HEK293 (cell line): Measurements from ENCODE around the gene TNC.

ENCODE experiments used
- CTCF ChIA-PET: fragments of 350-600 bp; formaldehyde crosslinking; extraction: SDS; loops from one replicate; lab custom pipeline; 2021; ENCODE audit warnings: antibody characterized with exemption; lab: Yijun Ruan, JAX
- POLR2A ChIA-PET: fragments of 300-600 bp; formaldehyde crosslinking; extraction: SDS; loops from one replicate; lab custom pipeline; 2020; ENCODE audit warnings: antibody characterized with exemption, inconsistent platforms; lab: Yijun Ruan, JAX
- H3K27ac ChIP-seq: fragments of 200-500 bp; sonication (Bioruptor generic); 2 replicates; pipeline ENCODE4 v1.5.1; 2014; ENCODE audit warnings: low read depth, low read length, control low read depth, inconsistent platforms; ENCODE audit errors: extremely low read depth
- H3K36me3 ChIP-seq, 2 experiments: fragments of 200-500 bp in 1 of 2; sonication (Bioruptor generic) in 1 of 2; 1 replicate in 1 of 2; 2 replicates in 1 of 2; pipeline ENCODE4 v1.5.1; 2014 to 2017; ENCODE audit warnings: inconsistent platforms in 2 of 2, low read length in 2 of 2; ENCODE audit not compliant: control insufficient read depth in 2 of 2, insufficient read depth in 1 of 2
- H3K4me1 ChIP-seq: fragments of 200-500 bp; sonication (Bioruptor generic); 2 replicates; pipeline ENCODE4 v1.5.1; 2014; ENCODE audit warnings: mild to moderate bottlenecking, low read length, inconsistent platforms; ENCODE audit not compliant: control insufficient read depth, insufficient read depth
- H3K4me3 ChIP-seq: 2 replicates; pipeline ENCODE4 v1.5.1; 2011; ENCODE audit warnings: low read depth, mild to moderate bottlenecking, control low read depth, low read length, moderate library complexity
- H3K9me3 ChIP-seq: fragments of 200-500 bp; sonication (Bioruptor generic); 2 replicates; pipeline ENCODE4 v1.5.1; 2014; ENCODE audit warnings: low read depth, low read length, inconsistent platforms; ENCODE audit not compliant: control insufficient read depth, insufficient read depth
- SCRT1 ChIP-seq: fragments of 450-650 bp; formaldehyde crosslinking; IDR thresholded peaks from 2 replicates; pipeline ENCODE4 v1.5.1; 2016; ENCODE audit warnings: missing biosample characterization, missing genetic modification characterization, borderline replicate concordance
- SCRT2 ChIP-seq: fragments of 450-650 bp; formaldehyde crosslinking; IDR thresholded peaks from 2 replicates; pipeline ENCODE4 v1.5.1; 2016; ENCODE audit warnings: missing biosample characterization, missing genetic modification characterization
- ZFP69B ChIP-seq: fragments of 450-650 bp; formaldehyde crosslinking; IDR thresholded peaks from 2 replicates; pipeline ENCODE4 v1.5.1; 2016; ENCODE audit warnings: missing biosample characterization, missing genetic modification characterization
- ZNF473 ChIP-seq: fragments of 450-650 bp; formaldehyde crosslinking; IDR thresholded peaks from 2 replicates; pipeline ENCODE4 v1.5.1; 2017; ENCODE audit warnings: missing biosample characterization, missing genetic modification characterization
- ZNF624 ChIP-seq: fragments of 450-650 bp; formaldehyde crosslinking; IDR thresholded peaks from 2 replicates; pipeline ENCODE4 v1.5.1; 2017; ENCODE audit warnings: missing biosample characterization, missing genetic modification characterization
- ZNF629 ChIP-seq: fragments of 450-650 bp; formaldehyde crosslinking; IDR thresholded peaks from 2 replicates; pipeline ENCODE4 v1.5.1; 2017; ENCODE audit warnings: missing biosample characterization, missing genetic modification characterization
- ZNF664 ChIP-seq: fragments of 450-650 bp; formaldehyde crosslinking; IDR thresholded peaks from 2 replicates; pipeline ENCODE4 v1.5.1; 2016; ENCODE audit warnings: missing biosample characterization, missing genetic modification characterization
- TF ChIP-seq, protein P1 (sequence below): fragments of 450-650 bp; IDR thresholded peaks from 2 replicates; pipeline ENCODE4 v1.5.1; 2018; ENCODE audit warnings: missing biosample characterization, mild to moderate bottlenecking, missing genetic modification characterization

TNC gene

GRCh38 chr9:114981063-114981462 is 136.9 kb downstream of the TNC start (continued):
- peak; percentile 74 for TF ChIP-seq ZNF629 (tag by site-specific recombination)

- Histone ChIP-seq H3K4me3 (no peak overlapping the region), H3K36me3 (no peaks in the 10 kb centered on the region)
- TF ChIP-seq ZNF624 (tag by site-specific recombination) (no peak), ZNF664 (tag by site-specific recombination) (no peak), SCRT1 (tag by site-specific recombination) (no peak), ZNF473 (tag by site-specific recombination) (no peak)
- TF ChIP-seq, protein P1, sequence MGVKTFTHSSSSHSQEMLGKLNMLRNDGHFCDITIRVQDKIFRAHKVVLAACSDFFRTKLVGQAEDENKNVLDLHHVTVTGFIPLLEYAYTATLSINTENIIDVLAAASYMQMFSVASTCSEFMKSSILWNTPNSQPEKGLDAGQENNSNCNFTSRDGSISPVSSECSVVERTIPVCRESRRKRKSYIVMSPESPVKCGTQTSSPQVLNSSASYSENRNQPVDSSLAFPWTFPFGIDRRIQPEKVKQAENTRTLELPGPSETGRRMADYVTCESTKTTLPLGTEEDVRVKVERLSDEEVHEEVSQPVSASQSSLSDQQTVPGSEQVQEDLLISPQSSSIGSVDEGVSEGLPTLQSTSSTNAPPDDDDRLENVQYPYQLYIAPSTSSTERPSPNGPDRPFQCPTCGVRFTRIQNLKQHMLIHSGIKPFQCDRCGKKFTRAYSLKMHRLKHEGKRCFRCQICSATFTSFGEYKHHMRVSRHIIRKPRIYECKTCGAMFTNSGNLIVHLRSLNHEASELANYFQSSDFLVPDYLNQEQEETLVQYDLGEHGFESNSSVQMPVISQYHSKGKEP (tag by site-specific recombination), result no peak
- TF ChIP-seq, all 188 proteins: peak for 0
- no peaks in the 10 kb centered on the region for H3K9me3 ChIP-seq
- no peaks in the 10 kb centered on the region; the same call in 1 of the 2 replicates for H3K4me1 ChIP-seq
- ChIA-PET POLR2A (no interaction called here), CTCF (interaction anchor here (0.8 to 0.9 kb wide), 2 partner anchors 62 to 63 kb away, joined by 4 read pairs; no protein-coding TSS in a partner anchor)
- H3K27ac ChIP-seq, result no peak overlapping the region
Observed at GRCh38 chr9:114973216-114973615, 144.7 kb downstream of the TNC start.

- POLR2A ChIA-PET, result no interaction called here
- H3K27ac ChIP-seq, result no peak overlapping the region
- no peak overlapping the region for H3K4me3 ChIP-seq
- no peaks in the 10 kb centered on the region for H3K36me3 ChIP-seq
- H3K9me3 ChIP-seq, result no peaks in the 10 kb centered on the region
- peak; percentile 34; the same call in 1 of the 2 replicates for TF ChIP-seq SCRT2 (tag by site-specific recombination)
- TF ChIP-seq ZFP69B (tag by site-specific recombination), result no peak
- no peaks in the 10 kb centered on the region; the same call in 1 of the 2 replicates for H3K4me1 ChIP-seq
- CTCF ChIA-PET, result interaction anchor here (1.3 kb wide), 1 partner anchor 9 kb away, joined by 9 read pairs; no protein-coding TSS in a partner anchor
Observed at GRCh38 chr9:114972510-114973136, 145.3 kb downstream of the TNC start.
